ENCODE data around the gene DIPK1A.
"Not testable (repeated sequence)": the region's sequence is repeated elsewhere in the genome, so short reads cannot be mapped to it uniquely, and the experiment has no call there.

Gene DIPK1A

GRCh38 chr1:92975551-92976232 is 14.4 kb upstream of the DIPK1A start:
- no peak for DNase-seq

DNA sequence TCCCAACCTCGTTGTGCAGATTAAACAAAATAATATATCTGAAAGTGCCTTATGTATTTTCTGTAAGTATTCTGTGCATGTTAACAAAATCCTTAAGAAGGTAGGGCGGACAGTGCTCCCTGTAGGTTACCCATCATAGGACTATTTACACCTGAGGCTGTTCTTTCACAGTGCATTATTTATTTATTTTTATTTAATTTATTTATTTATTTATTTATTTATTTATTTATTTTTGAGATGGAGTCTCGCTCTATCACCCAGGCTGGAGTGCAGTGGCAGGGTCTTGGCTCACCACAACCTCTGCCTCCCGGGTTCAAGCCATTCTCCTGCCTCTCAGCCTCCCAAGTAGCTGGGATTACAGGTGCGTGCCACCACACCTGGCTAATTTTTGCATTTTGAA is 12.8 kb upstream of the DIPK1A start:
- not testable (repeated sequence) for DNase-seq

DNA sequence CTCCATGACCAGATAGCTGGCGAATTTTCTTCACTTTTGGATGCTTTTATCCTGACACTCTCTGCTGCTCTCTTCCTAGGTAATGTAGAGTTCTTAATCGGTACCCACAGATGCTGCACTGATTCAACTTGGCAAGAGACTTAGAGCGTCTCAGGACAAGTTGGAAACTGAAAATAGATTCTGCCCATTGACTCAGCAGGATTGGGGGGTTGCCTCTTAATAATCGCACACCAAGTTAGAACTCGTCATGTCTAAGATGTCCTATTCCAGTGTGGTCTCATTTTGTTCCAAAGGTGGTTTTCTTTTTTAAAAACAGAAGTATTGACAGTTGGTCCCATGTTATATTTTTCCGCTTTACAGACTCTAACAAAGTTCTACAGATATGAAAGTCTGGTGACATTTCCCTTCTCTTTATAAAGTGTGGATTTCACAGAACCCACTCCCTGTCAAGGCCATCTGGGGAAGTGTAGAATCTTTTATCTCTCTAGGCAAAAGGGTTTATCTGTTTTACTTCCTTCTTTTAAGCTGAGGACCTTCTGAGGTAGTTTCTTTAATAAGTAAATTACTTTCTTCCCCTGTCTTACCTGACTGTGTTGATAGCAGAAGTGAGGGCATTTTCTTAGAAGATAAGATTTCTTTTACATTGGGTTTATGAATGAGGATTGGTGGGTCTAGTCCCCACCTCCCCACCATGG is 12.1 kb upstream of the DIPK1A start:
- no peak for DNase-seq

DNA sequence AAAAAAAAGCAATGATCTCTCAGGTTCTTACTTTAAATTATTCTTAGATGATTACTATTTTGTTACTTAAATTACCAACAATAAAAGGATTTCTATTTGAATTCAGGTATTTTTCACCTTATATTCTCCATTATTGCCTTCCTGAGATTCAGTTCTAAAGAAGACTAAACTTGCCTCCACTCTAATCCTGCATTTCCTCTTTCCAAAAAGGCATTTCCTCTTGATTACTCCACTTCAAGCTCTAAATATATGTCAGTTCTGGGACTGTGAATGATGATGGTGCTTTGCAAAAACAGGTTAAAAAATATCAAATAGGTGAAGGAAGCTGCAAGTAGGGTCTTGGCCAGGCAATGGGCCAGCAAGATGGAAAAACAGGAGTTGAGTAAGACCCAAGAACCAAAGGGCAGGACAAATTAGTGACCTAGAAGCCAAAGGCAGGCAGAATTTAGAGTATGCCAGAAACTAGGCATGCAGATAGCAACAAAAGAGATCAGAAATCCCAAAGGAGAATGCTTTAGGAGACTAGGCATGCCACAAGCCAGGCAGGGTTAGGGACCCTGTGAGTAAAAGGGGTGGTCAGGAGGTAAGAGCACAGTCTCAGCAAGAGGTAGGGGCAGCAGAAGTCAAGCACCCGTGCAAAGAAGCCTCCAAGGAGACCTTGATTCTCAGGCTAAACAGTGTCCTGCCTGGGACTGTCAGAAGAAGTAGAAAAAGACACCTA is 11.3 kb upstream of the DIPK1A start:
- no peak for DNase-seq

DNA sequence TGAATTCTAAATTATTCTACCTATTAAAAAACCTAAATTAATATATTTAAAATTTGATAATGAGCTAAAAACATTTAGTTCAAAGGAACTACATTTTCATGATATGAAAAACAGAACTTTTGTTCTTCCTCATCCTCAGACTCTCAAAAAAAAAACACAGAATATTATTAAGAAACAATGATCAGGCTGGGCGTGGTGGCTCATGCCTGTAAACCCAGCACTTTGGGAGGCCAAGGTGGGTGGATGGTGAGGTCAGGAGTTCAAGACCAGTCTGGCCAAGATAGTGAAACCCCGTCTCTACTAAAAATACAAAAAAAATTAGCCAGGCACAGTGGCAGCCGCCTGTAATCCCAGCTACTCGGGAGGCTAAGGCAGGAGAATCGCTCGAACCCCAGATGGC is 10.7 kb upstream of the DIPK1A start:
- DNase-seq, result not testable (repeated sequence)

DNA sequence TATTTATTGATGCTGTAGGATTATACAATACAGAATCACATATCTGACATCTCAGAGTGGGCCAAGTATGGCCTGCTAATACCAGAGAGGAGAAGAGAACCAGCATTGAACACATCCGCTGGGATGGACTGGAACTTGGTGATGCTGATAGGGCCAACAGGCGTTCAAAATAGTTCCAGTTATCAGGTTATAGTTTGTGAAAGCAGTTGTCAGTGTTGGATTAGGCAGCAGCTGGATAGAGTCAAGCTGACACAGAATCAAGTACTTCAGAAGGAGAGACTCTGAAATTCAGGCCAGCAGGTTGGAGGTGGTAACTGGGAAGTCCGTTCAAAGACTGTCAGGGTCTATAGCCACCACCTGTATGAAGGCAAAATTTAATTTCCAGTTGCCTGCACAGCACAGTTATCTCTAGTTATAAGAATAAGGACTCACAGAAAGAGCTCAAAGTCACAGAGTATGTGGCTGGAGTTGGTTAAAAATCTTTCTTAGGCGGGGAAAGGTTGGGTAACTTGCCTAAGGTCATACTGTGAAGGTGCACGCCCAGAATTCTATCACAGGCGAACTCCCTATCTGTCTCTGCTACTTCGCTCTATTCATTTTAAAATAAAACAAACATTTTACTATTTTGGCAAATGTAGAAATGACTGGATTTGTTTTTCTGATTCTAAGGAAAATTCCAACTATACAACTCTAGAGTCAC is 9.9 kb upstream of the DIPK1A start:
- no peak for DNase-seq

DNA sequence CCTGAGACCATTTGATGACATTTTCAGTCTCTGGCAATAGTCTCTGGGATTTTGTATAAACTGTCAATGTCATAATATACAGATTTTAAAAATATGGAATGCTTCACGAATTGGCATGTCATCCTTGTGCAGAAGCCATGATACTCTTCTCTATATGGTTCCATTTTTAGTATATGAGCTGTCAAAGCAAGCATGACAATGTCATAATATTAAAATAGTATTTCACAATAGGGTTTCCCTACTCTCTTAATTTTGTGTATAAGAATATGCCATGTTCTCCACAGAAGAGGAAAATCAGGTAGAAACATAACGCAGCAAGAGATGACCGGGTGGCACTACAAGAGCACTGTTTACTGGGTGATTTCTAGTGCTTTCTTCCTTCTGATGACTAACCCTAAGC is 8.3 kb upstream of the DIPK1A start:
- no peak for DNase-seq

- no peak for DNase-seq
Measured at GRCh38 chr1:92968138-92969032, 7.1 kb upstream of the DIPK1A start.

DNA sequence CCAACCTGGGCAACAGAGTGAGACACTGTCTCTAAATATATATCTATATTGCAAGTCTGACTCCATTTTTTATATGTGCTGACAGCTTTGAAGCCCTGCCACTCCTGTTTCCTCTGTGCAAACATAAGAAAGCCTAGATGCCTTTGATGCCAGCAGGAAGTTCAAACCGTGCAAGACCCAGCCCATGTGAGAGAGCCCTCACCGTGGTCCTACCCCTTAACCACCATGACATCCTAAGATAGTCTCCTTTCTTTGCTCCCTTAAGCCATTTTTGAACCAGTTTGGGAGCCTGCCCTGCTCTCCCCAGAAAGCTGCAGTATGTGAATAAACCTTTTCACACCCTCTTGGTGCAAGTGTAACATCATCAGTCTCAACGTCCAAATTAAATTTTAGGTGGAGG is 3.7 kb upstream of the DIPK1A start:
- peak; percentile 36 for DNase-seq

- DNase-seq, result no peak
Measured at GRCh38 chr1:92964316-92964715, 3.1 kb upstream of the DIPK1A start.

DNA sequence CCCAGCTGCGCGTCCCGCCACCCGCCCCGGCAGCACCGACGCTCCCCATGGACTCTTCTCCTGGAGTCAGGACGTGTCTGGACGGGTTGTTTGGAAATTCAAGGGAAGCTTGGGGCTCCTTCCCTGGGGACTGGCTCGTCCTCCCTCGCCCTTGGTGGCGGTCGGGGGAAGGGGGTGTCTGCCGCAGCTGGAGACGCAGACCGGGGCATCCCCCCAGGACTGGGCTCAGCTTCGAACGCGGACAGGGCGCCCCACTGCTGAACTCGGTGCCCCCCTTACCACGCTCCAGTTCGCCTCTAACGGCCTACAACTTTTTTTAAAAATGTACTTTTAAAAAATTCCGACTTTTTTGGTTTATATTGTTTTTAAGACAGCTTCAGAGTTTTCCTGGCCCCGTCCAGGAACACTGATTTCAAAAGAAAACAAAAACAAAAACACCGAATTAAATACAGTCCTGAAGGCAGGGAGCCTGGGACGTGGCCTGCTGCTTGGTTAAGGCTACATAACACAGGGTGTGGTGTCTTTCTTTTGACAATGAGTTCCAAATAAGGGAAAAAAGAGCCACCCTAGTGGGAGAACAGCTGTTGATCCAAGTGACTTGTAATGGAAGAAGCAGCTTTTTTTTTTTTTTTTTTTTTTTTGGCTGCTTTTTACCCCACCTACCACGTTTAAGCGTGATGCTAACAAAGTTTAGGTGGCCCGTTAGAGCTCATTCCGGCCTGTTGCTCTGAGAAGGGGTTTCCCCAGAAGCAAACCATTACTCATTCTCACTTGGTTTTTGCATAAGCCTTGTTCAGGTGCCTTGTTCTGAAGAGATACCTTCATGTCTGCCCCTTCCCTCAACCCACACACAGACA is 862 bp upstream of the DIPK1A start:
- DNase-seq, result peak; percentile 58

GRCh38 chr1:92960395-92961130 is 699 bp downstream of the DIPK1A start:
- DNase-seq, result peak; percentile 55

GRCh38 chr1:92958203-92958970 is 2.9 kb downstream of the DIPK1A start:
- no peak for DNase-seq

GRCh38 chr1:92957030-92957734 is 4.1 kb downstream of the DIPK1A start:
- no peak for DNase-seq

DNA sequence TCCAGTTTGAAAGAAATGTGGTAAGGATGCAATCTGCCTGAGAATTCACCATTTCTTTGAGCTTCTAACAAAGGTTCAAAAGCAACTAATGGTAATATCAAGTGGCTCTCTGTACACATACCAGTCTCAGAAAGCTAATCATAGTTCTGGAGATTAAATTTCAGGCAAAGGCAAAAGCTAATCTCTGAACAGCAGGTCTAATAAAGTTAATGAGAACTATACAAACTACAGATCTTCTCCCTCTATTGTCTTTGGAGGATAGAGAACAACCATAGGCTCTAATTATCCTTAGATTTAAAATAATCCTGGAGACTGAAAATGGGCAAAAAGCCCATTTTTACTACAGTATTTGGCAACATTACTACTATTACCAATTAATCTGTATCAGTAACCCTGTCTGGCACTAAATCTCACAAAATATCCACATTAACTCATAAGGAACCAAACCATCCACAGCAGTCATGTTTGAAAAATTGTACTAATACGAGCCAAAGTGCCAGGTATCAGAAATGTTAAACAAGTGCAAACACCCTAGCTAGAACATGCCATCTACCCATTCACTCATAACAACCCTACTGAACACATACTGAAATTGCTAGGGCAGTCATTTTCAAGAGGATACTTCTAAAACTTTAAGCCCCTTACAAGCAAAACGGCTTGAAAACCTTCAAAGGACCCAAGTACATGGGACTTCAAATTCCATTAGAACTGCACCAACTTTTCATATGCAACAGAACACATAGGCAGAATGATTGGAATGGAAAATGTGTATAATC is 4.8 kb downstream of the DIPK1A start:
- DNase-seq, result no peak

DNA sequence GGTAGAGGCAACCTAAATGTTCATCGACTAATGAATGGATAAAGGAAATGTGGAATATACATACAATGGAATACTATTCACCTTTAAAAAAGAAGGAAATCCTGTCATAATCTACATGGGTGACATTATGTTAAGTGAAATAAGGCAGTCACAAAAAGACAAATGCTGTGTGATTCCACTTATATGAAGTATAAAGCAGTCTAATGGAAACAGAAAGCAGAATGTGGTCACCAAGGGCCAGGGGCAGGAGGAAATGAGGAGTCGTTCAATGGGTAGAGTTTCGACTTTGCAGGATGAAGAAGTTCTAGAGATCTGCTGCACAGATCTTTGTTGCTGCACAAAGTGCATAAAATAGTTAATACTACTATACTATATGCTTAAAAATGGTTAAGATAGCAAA is 7.8 kb downstream of the DIPK1A start:
- DNase-seq, result no peak

- DNase-seq, result no peak
Measured at GRCh38 chr1:92952714-92953113, 8.5 kb downstream of the DIPK1A start.

GRCh38 chr1:92951141-92951582 is 10.1 kb downstream of the DIPK1A start:
- no peak for DNase-seq

All from activated CD4-positive, alpha-beta T cell treated with anti-CD3 and anti-CD28 coated beads, Interleukin-2, amount 50 U/mL, for 1 hour (primary cell).